ENCODE data around the gene MSLN.

The MSLN gene

DNA sequence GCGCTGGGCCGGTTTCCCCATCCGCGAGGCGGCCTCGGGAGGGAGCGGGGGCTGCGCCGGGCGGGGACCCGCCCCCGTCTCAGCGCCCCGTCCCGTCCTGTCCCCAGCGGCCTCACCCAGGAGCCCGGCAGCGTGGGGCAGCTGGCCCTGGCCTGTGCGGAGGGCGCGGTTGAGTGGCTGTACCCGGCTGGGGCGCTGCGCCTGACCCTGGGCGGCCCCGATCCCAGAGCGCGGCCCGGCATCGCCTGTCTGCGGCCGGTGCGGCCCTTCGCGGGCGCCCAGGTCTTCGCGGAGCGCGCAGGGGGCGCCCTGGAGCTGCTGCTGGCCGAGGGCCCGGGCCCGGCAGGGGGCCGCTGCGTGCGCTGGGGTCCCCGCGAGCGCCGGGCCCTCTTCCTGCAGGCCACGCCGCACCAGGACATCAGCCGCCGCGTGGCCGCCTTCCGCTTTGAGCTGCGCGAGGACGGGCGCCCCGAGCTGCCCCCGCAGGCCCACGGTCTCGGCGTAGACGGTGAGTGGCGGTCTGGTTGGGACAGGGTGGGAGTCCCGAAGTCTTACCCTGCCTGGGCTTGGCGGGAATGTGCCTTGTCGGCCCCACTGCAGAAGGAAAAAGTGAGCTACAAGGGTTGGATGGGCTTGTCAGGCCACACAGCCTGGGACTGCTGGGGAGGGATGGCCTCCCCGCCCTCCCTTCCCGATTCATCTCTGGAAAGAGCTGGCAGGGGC lies 44.9 kb upstream of the MSLN start:
- TF ChIP-seq ZNF274 (IDR thresholded peaks at IDR 0.05; ENCODE audit: low read depth, low read length) (no peak), SUZ12 (IDR thresholded peaks at IDR 0.05; ENCODE audit: extremely low read depth, insufficient read depth, insufficient read length) (no peak), YY1 (IDR thresholded peaks at IDR 0.05; ENCODE audit: insufficient read depth, insufficient read length) (no peak)
- H3K9ac ChIP-seq (ENCODE audit: insufficient read length, low read depth), result peak overlapping the region; percentile 90
- H3K36me3 ChIP-seq (ENCODE audit: insufficient read depth, insufficient read length, low read length), result peaks cover 2% of the 10 kb centered on the region
- peak overlapping the region; percentile 76 for H3K4me3 ChIP-seq (ENCODE audit: insufficient read length, low read depth)
- peaks cover 10% of the 10 kb centered on the region for H3K27me3 ChIP-seq (ENCODE audit: insufficient read depth, insufficient read length)
- H3K4me1 ChIP-seq (ENCODE audit: insufficient read depth, insufficient read length), result peaks cover 56% of the 10 kb centered on the region
- no peaks in the 10 kb centered on the region for H3K9me3 ChIP-seq (ENCODE audit: insufficient read depth, low read length)
- no peak for DNase-seq (ENCODE audit: low read depth, low spot score)

DNA sequence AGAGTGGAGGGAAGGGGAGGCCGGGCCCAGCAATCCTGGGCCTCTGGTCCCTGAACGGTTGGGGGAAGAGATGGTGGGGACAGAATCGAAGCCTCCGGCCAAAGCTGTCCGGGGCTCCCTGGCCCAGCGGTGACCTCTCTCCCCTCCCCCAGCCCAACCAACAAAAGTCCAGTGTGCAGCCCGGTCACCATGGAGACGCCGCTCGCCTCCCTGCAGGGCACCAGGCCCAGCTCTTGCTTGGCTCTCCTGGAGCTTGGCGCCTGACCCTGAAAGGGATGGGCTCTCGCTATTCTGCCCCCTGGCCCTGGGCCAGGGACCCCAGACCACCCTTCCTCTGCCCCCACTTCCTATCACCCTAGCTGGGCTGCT lies 44.4 kb upstream of the MSLN start:
- peaks cover 4% of the 10 kb centered on the region for H3K27me3 ChIP-seq (ENCODE audit: insufficient read depth, insufficient read length)
- no peak for TF ChIP-seq YY1 (IDR thresholded peaks at IDR 0.05; ENCODE audit: insufficient read depth, insufficient read length)
- TF ChIP-seq ZNF274 (IDR thresholded peaks at IDR 0.05; ENCODE audit: low read depth, low read length), result no peak
- TF ChIP-seq SUZ12 (IDR thresholded peaks at IDR 0.05; ENCODE audit: extremely low read depth, insufficient read depth, insufficient read length), result no peak
- peak overlapping the region; percentile 90 for H3K9ac ChIP-seq (ENCODE audit: insufficient read length, low read depth)
- peaks cover 2% of the 10 kb centered on the region for H3K36me3 ChIP-seq (ENCODE audit: insufficient read depth, insufficient read length, low read length)
- H3K4me1 ChIP-seq (ENCODE audit: insufficient read depth, insufficient read length), result peaks cover 50% of the 10 kb centered on the region
- peak overlapping the region; percentile 76 for H3K4me3 ChIP-seq (ENCODE audit: insufficient read length, low read depth)
- DNase-seq (ENCODE audit: low read depth, low spot score), result no peak
- H3K9me3 ChIP-seq (ENCODE audit: insufficient read depth, low read length), result no peaks in the 10 kb centered on the region

DNA sequence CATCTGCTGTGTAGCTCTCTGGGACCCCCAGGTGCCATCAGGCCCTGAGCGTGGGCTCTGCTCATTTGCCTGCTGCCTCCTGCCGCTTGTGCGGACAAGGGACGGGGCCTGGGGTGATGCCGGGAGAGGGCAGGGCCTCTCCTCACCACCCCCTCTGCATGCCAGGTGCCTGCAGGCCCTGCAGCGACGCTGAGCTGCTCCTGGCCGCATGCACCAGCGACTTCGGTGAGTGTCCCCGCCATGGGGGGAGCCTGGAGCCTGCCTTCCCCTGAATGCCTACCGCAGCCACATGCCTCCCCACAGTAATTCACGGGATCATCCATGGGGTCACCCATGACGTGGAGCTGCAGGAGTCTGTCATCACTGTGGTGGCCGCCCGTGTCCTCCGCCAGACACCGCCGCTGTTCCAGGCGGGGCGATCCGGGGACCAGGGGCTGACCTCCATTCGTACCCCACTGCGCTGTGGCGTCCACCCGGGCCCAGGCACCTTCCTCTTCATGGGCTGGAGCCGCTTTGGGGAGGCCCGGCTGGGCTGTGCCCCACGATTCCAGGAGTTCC lies 43.7 kb upstream of the MSLN start:
- no peaks in the 10 kb centered on the region for H3K27me3 ChIP-seq (ENCODE audit: insufficient read depth, insufficient read length)
- peaks cover 2% of the 10 kb centered on the region for H3K36me3 ChIP-seq (ENCODE audit: insufficient read depth, insufficient read length, low read length)
- H3K4me1 ChIP-seq (ENCODE audit: insufficient read depth, insufficient read length), result peaks cover 51% of the 10 kb centered on the region
- TF ChIP-seq YY1 (IDR thresholded peaks at IDR 0.05; ENCODE audit: insufficient read depth, insufficient read length) (no peak), SUZ12 (IDR thresholded peaks at IDR 0.05; ENCODE audit: extremely low read depth, insufficient read depth, insufficient read length) (no peak), ZNF274 (IDR thresholded peaks at IDR 0.05; ENCODE audit: low read depth, low read length) (no peak)
- H3K9ac ChIP-seq (ENCODE audit: insufficient read length, low read depth), result peak overlapping the region; percentile 90
- no peak for DNase-seq (ENCODE audit: low read depth, low spot score)
- H3K4me3 ChIP-seq (ENCODE audit: insufficient read length, low read depth), result no peak overlapping the region
- no peaks in the 10 kb centered on the region for H3K9me3 ChIP-seq (ENCODE audit: insufficient read depth, low read length)

DNA sequence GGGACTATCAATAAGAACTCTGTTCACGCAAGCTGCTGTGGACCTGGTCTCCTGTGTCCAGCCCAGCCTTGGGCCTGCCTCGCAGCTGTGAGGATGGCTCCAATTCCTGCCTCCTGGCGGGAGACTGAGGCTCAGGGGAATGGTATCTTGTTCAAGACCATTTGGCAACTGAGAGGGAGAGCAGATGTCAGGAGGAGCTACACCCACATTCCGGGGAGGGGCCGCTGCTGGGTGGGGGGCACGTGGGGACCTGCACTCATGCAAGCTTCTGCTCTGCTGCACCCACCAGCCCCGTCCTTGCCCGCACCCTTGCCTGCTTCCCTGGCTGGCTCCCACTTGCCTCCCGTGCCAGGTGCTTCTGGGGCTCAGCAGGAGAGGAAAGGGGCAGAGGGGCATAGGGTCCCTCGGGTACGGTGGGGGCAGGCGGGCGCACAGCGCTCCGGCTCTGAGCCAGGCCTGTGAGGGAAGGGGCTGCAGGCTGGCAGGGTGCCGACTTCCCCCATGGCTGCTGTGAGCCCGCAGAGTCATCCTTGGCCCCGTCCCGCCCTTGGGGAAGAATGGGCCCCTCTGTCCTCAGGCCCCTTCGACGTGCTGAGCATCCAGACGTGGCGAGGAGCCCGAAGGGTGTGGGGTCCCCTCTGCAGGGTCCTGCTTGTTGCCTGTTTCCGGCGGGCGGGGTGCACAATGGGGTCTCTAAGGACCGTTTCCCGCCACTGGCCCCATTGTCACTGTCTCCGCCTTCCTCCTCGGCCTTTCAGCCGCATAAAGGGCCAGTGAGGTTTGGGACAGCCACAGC lies 42.9 kb upstream of the MSLN start:
- DNase-seq (ENCODE audit: low read depth, low spot score), result no peak
- H3K4me1 ChIP-seq (ENCODE audit: insufficient read depth, insufficient read length), result peaks cover 51% of the 10 kb centered on the region
- no peak overlapping the region for H3K4me3 ChIP-seq (ENCODE audit: insufficient read length, low read depth)
- H3K9ac ChIP-seq (ENCODE audit: insufficient read length, low read depth), result peak overlapping the region; percentile 76
- H3K27me3 ChIP-seq (ENCODE audit: insufficient read depth, insufficient read length), result no peaks in the 10 kb centered on the region
- peaks cover 4% of the 10 kb centered on the region for H3K36me3 ChIP-seq (ENCODE audit: insufficient read depth, insufficient read length, low read length)
- no peaks in the 10 kb centered on the region; the same call in 1 of the 2 replicates for H3K9me3 ChIP-seq (ENCODE audit: insufficient read depth, low read length)
- no peak for TF ChIP-seq ZNF274 (IDR thresholded peaks at IDR 0.05; ENCODE audit: low read depth, low read length)
- no peak for TF ChIP-seq SUZ12 (IDR thresholded peaks at IDR 0.05; ENCODE audit: extremely low read depth, insufficient read depth, insufficient read length)
- no peak for TF ChIP-seq YY1 (IDR thresholded peaks at IDR 0.05; ENCODE audit: insufficient read depth, insufficient read length)

DNA sequence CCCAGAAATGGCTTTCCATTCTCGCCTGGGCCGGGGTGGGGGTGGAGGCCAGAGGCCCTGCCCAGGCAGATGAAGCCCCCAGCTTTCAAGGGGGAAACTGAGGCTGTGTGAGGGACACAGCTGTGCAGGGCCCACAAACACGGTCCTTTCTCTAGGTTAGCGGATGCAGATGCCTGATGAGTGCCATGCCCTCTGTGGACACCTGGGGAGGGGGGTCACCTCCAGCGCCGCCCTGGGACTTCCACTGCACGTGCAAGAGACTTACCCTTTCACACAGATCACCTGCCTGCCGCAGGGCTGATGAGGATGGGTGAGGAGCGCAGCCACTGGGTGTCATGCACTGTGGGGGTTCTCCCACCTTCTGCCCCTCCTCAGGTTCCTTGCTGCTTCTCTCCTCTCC lies 42.1 kb upstream of the MSLN start:
- H3K27me3 ChIP-seq (ENCODE audit: insufficient read depth, insufficient read length), result no peaks in the 10 kb centered on the region
- no peak for TF ChIP-seq YY1 (IDR thresholded peaks at IDR 0.05; ENCODE audit: insufficient read depth, insufficient read length)
- no peak for TF ChIP-seq ZNF274 (IDR thresholded peaks at IDR 0.05; ENCODE audit: low read depth, low read length)
- TF ChIP-seq SUZ12 (IDR thresholded peaks at IDR 0.05; ENCODE audit: extremely low read depth, insufficient read depth, insufficient read length), result no peak
- H3K4me1 ChIP-seq (ENCODE audit: insufficient read depth, insufficient read length), result peaks cover 51% of the 10 kb centered on the region
- DNase-seq (ENCODE audit: low read depth, low spot score), result no peak
- no peak overlapping the region for H3K4me3 ChIP-seq (ENCODE audit: insufficient read length, low read depth)
- peaks cover 12% of the 10 kb centered on the region for H3K36me3 ChIP-seq (ENCODE audit: insufficient read depth, insufficient read length, low read length)
- H3K9ac ChIP-seq (ENCODE audit: insufficient read length, low read depth), result peak overlapping the region; percentile 76
- H3K9me3 ChIP-seq (ENCODE audit: insufficient read depth, low read length), result no peaks in the 10 kb centered on the region; the same call in 1 of the 2 replicates

DNA sequence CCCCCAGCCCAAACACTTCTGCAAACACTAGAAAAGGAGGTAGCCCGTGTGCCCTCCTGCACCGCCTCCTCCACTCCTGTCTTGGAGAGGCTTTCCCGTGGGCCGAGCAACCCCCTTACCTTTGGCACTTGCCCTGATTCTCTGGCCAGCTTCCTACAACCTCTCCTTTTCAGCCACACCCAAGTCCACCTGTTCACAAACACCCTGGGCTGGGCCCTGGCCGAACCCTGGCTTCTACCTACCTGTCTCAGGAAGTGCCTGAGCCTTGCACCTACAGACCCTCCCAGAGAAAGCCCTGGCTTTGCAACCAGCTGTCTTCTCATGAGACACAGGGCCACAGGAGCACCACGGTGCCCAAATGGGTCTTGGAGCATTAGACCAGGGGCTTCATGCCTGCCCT lies 41.6 kb upstream of the MSLN start:
- Histone ChIP-seq H3K36me3 (ENCODE audit: insufficient read depth, insufficient read length, low read length) (peaks cover 14% of the 10 kb centered on the region), H3K27me3 (ENCODE audit: insufficient read depth, insufficient read length) (no peaks in the 10 kb centered on the region), H3K4me1 (ENCODE audit: insufficient read depth, insufficient read length) (peaks cover 48% of the 10 kb centered on the region), H3K9me3 (ENCODE audit: insufficient read depth, low read length) (no peaks in the 10 kb centered on the region; the same call in 1 of the 2 replicates), H3K4me3 (ENCODE audit: insufficient read length, low read depth) (no peak overlapping the region), H3K9ac (ENCODE audit: insufficient read length, low read depth) (peak overlapping the region; percentile 76)
- DNase-seq (ENCODE audit: low read depth, low spot score), result no peak
- TF ChIP-seq YY1 (IDR thresholded peaks at IDR 0.05; ENCODE audit: insufficient read depth, insufficient read length) (no peak), ZNF274 (IDR thresholded peaks at IDR 0.05; ENCODE audit: low read depth, low read length) (no peak), SUZ12 (IDR thresholded peaks at IDR 0.05; ENCODE audit: extremely low read depth, insufficient read depth, insufficient read length) (no peak)

Measured in NT2/D1 (cell line).